ENCODE measurements around the gene SLC7A11. TPM values are rescaled to one million over a fixed set of nuclear protein-coding genes. Genes with fewer than 3 reads are reported as not detected.

The SLC7A11 gene
- total RNA-seq, 1 donor from 2014 or later = 33.8 TPM

DNA sequence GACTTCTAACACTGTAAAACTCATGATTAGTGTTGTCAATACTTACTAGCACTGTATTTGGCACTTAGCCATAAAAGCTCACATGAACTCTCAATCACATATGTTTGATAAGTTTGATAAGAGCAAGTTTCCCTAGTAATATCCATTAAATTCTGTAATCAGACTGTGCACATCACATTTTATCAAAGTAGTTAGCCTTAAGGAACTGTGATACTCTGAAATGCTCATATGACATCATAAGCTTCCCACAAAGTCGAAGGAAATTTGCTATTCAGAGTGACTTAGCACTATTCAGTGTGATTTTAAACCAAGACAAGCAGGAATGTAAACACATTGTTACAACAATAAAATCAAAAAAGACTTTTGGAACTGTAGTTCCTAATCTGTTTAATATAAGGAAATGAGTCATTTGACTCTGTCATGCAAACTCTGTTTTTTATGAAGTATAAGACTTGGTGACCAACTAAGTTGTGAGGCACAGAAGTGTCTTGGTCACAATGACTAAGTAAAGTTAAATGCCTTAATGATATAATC lies 6.7 kb downstream of the SLC7A11 start:
- Histone ChIP-seq H3K27ac (ENCODE audit: low read depth, low read length) (peak overlapping the region; percentile 92), H3K36me3 (ENCODE audit: insufficient read depth, low read length) (no peaks in the 10 kb centered on the region), H3K4me1 (ENCODE audit: insufficient read depth, low read length) (peaks cover 18% of the 10 kb centered on the region), H3K9ac (ENCODE audit: low read length) (peak overlapping the region; percentile 63), H4K20me1 (ENCODE audit: insufficient read depth, low read length) (no peaks in the 10 kb centered on the region), H3K9me3 (ENCODE audit: insufficient read depth, low read depth, low read length) (no peaks in the 10 kb centered on the region), H3K4me2 (ENCODE audit: low read length) (peak overlapping the region; percentile 63), H3K4me3 (ENCODE audit: insufficient read depth, low read depth, low read length) (no peak overlapping the region), H3K27me3 (ENCODE audit: insufficient read depth, low read length) (no peaks in the 10 kb centered on the region), H2AFZ (ENCODE audit: low read depth, low read length) (no peak overlapping the region), H3K79me2 (ENCODE audit: insufficient read depth, low read length) (peaks cover 29% of the 10 kb centered on the region)
- no peaks in the 10 kb centered on the region for H3K27me3 Mint-ChIP-seq (ENCODE audit: low read depth, unreplicated experiment)
- peak; percentile 92 for DNase-seq (ENCODE audit: low read depth)
- peaks cover 6% of the 10 kb centered on the region for H3K36me3 Mint-ChIP-seq (ENCODE audit: low read depth, unreplicated experiment)
- H3K9me3 Mint-ChIP-seq (ENCODE audit: unreplicated experiment) = no peaks in the 10 kb centered on the region
- FAIRE-seq = peak; percentile 89
- H3K27ac Mint-ChIP-seq (ENCODE audit: unreplicated experiment) = peak overlapping the region; percentile 63
- H3K4me3 Mint-ChIP-seq (ENCODE audit: unreplicated experiment) = no peak overlapping the region
- H3K4me1 Mint-ChIP-seq (ENCODE audit: low read depth, unreplicated experiment) = peaks cover 5% of the 10 kb centered on the region
- no peak for TF ChIP-seq EZH2 (IDR thresholded peaks at IDR 0.05; ENCODE audit: insufficient read depth, low read length)
- TF ChIP-seq, protein P1, sequence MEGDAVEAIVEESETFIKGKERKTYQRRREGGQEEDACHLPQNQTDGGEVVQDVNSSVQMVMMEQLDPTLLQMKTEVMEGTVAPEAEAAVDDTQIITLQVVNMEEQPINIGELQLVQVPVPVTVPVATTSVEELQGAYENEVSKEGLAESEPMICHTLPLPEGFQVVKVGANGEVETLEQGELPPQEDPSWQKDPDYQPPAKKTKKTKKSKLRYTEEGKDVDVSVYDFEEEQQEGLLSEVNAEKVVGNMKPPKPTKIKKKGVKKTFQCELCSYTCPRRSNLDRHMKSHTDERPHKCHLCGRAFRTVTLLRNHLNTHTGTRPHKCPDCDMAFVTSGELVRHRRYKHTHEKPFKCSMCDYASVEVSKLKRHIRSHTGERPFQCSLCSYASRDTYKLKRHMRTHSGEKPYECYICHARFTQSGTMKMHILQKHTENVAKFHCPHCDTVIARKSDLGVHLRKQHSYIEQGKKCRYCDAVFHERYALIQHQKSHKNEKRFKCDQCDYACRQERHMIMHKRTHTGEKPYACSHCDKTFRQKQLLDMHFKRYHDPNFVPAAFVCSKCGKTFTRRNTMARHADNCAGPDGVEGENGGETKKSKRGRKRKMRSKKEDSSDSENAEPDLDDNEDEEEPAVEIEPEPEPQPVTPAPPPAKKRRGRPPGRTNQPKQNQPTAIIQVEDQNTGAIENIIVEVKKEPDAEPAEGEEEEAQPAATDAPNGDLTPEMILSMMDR (IDR thresholded peaks at IDR 0.05; ENCODE audit: insufficient read depth, low read depth, low read length) = no peak

DNA sequence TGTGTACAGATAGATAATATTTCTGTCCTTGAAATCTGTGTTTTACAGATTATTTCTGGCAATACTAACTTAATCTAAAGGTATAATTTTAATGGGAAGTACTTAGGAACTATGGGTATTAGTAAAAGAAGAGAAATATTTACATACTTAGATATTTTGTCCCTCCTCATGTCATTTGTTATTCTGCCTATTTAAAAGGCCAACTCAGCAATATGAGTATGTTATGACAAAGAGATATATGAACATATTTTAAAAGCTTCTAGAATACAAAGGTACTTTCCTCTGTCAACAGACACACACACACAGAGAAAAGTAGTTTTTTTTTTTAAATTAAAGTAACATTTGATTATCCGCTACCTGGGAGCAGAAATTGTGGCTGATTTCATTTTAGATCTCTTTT lies 7.9 kb downstream of the SLC7A11 start:
- TF ChIP-seq EZH2 (IDR thresholded peaks at IDR 0.05; ENCODE audit: insufficient read depth, low read length) = no peak
- TF ChIP-seq, protein P1 (IDR thresholded peaks at IDR 0.05; ENCODE audit: insufficient read depth, low read depth, low read length) = no peak
- no peak overlapping the region for H2AFZ ChIP-seq (ENCODE audit: low read depth, low read length)
- Mint-ChIP-seq H3K36me3 (ENCODE audit: low read depth, unreplicated experiment) (peaks cover 5% of the 10 kb centered on the region), H3K4me3 (ENCODE audit: unreplicated experiment) (no peak overlapping the region), H3K9me3 (ENCODE audit: unreplicated experiment) (no peaks in the 10 kb centered on the region), H3K27ac (ENCODE audit: unreplicated experiment) (no peak overlapping the region), H3K4me1 (ENCODE audit: low read depth, unreplicated experiment) (peaks cover 5% of the 10 kb centered on the region), H3K27me3 (ENCODE audit: low read depth, unreplicated experiment) (no peaks in the 10 kb centered on the region)
- no peak overlapping the region for H3K9ac ChIP-seq (ENCODE audit: low read length)
- H3K27ac ChIP-seq (ENCODE audit: low read depth, low read length) = peak overlapping the region; percentile 92
- H3K4me1 ChIP-seq (ENCODE audit: insufficient read depth, low read length) = peaks cover 18% of the 10 kb centered on the region
- DNase-seq (ENCODE audit: low read depth) = no peak
- no peak for FAIRE-seq
- H3K4me3 ChIP-seq (ENCODE audit: insufficient read depth, low read depth, low read length) = no peak overlapping the region
- H4K20me1 ChIP-seq (ENCODE audit: insufficient read depth, low read length) = no peaks in the 10 kb centered on the region
- no peaks in the 10 kb centered on the region for H3K27me3 ChIP-seq (ENCODE audit: insufficient read depth, low read length)
- H3K4me2 ChIP-seq (ENCODE audit: low read length) = no peak overlapping the region
- H3K36me3 ChIP-seq (ENCODE audit: insufficient read depth, low read length) = no peaks in the 10 kb centered on the region
- no peaks in the 10 kb centered on the region for H3K9me3 ChIP-seq (ENCODE audit: insufficient read depth, low read depth, low read length)
- H3K79me2 ChIP-seq (ENCODE audit: insufficient read depth, low read length) = peaks cover 18% of the 10 kb centered on the region

GRCh38 chr4:138233313-138234034 lies 8.7 kb downstream of the SLC7A11 start:
- Histone ChIP-seq H3K4me3 (ENCODE audit: insufficient read depth, low read depth, low read length) (no peak overlapping the region), H3K27ac (ENCODE audit: low read depth, low read length) (no peak overlapping the region), H2AFZ (ENCODE audit: low read depth, low read length) (no peak overlapping the region), H3K36me3 (ENCODE audit: insufficient read depth, low read length) (no peaks in the 10 kb centered on the region), H4K20me1 (ENCODE audit: insufficient read depth, low read length) (no peaks in the 10 kb centered on the region), H3K9ac (ENCODE audit: low read length) (no peak overlapping the region), H3K79me2 (ENCODE audit: insufficient read depth, low read length) (peaks cover 10% of the 10 kb centered on the region), H3K9me3 (ENCODE audit: insufficient read depth, low read depth, low read length) (no peaks in the 10 kb centered on the region), H3K4me2 (ENCODE audit: low read length) (no peak overlapping the region), H3K4me1 (ENCODE audit: insufficient read depth, low read length) (peaks cover 18% of the 10 kb centered on the region), H3K27me3 (ENCODE audit: insufficient read depth, low read length) (no peaks in the 10 kb centered on the region)
- DNase-seq (ENCODE audit: low read depth) (no peak), FAIRE-seq (no peak)
- TF ChIP-seq EZH2 (IDR thresholded peaks at IDR 0.05; ENCODE audit: insufficient read depth, low read length) = no peak
- TF ChIP-seq, protein P1 (IDR thresholded peaks at IDR 0.05; ENCODE audit: insufficient read depth, low read depth, low read length) = no peak
- peaks cover 5% of the 10 kb centered on the region for H3K36me3 Mint-ChIP-seq (ENCODE audit: low read depth, unreplicated experiment)
- peaks cover 5% of the 10 kb centered on the region for H3K4me1 Mint-ChIP-seq (ENCODE audit: low read depth, unreplicated experiment)
- H3K4me3 Mint-ChIP-seq (ENCODE audit: unreplicated experiment) = no peak overlapping the region
- no peaks in the 10 kb centered on the region for H3K27me3 Mint-ChIP-seq (ENCODE audit: low read depth, unreplicated experiment)
- no peak overlapping the region for H3K27ac Mint-ChIP-seq (ENCODE audit: unreplicated experiment)
- H3K9me3 Mint-ChIP-seq (ENCODE audit: unreplicated experiment) = no peaks in the 10 kb centered on the region

All from astrocyte (in vitro differentiated cells and primary cell).